ENCODE measurements around the gene NTSR1. TPM values are rescaled to one million over a fixed set of nuclear protein-coding genes. Genes with fewer than 3 reads are reported as not detected.

Gene NTSR1
- total RNA-seq, 1 donor from 2014 or later = 0.08 TPM

DNA sequence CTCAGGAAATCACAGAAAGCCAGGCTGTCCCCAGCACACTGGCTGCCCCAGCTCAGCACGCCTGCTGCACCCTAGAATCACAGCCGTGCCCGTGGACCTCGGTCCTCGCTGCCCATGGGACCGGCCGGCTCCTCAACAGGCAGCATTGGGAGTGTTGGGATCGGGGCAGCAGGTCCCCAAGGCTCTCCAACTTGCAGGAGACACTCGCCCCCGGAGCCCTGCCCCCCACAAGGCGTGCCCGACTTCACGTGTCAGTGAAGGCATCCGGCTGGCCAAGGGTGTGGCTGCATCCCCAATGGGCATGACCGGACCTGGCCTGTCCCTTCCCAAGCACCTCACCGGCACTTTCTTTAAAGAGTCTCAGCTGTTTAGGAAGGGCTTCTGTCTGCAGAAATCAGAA is 3.0 kb upstream of the NTSR1 start:
- Histone ChIP-seq H3K36me3 (ENCODE audit: control insufficient read depth, insufficient read depth, low read length) (no peaks in the 10 kb centered on the region), H3K4me3 (ENCODE audit: low read depth, low read length) (no peak overlapping the region)
- no peak for DNase-seq (ENCODE audit: low read depth)

DNA sequence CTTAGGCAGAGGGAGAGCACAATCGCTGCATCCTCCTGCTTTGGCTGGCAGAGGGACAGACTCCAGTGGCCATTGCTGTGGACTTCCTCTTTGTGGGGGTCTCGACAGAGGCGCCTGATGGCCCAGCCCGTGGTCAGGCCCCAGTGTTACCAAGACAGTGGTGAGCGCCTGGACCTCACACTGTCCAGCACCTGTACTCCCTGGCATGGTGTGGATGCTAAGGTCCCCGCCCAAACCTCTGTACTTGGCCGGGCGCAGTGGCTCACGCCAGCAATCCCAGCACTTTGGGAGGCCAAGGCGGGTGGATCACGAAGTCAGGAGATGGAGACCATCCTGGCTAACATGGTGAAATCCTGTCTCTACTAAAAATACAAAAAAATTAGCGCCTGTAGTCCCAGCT is 2.3 kb upstream of the NTSR1 start:
- Histone ChIP-seq H3K4me3 (ENCODE audit: low read depth, low read length) (no peak overlapping the region), H3K27me3 (ENCODE audit: control insufficient read depth, insufficient read depth, low read length) (peaks cover 55% of the 10 kb centered on the region), H3K36me3 (ENCODE audit: control insufficient read depth, insufficient read depth, low read length) (no peaks in the 10 kb centered on the region)
- no peak for DNase-seq (ENCODE audit: low read depth)
- TF ChIP-seq, protein P1, sequence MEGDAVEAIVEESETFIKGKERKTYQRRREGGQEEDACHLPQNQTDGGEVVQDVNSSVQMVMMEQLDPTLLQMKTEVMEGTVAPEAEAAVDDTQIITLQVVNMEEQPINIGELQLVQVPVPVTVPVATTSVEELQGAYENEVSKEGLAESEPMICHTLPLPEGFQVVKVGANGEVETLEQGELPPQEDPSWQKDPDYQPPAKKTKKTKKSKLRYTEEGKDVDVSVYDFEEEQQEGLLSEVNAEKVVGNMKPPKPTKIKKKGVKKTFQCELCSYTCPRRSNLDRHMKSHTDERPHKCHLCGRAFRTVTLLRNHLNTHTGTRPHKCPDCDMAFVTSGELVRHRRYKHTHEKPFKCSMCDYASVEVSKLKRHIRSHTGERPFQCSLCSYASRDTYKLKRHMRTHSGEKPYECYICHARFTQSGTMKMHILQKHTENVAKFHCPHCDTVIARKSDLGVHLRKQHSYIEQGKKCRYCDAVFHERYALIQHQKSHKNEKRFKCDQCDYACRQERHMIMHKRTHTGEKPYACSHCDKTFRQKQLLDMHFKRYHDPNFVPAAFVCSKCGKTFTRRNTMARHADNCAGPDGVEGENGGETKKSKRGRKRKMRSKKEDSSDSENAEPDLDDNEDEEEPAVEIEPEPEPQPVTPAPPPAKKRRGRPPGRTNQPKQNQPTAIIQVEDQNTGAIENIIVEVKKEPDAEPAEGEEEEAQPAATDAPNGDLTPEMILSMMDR (IDR thresholded peaks at IDR 0.05; ENCODE audit: insufficient read depth, low read length, poor library complexity, severe bottlenecking) = no peak

More for the DNA sequence above, 3.0 kb upstream of the NTSR1 start:
- TF ChIP-seq, protein P1 (IDR thresholded peaks at IDR 0.05; ENCODE audit: insufficient read depth, low read length, poor library complexity, severe bottlenecking) = no peak
- peaks cover 51% of the 10 kb centered on the region for H3K27me3 ChIP-seq (ENCODE audit: control insufficient read depth, insufficient read depth, low read length)

DNA sequence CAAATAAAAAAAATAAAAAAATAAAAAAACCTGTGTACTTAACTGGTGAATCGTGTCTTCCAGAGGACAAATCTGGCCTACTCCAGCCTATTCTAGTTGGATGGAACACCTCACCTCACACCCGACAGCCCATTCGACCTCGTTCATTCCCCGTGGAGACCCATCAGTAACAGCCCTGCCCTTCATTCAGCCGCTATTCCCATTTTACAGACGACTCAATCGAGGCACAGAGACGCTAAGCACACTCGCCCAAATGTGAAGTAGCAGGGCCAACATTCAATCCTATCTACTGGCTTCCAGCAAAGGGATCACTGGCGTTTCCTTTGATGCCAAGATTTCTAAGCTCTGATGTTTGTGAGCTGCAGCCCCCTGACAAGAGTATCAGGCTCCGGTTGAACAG is 1.8 kb upstream of the NTSR1 start:
- Histone ChIP-seq H3K27me3 (ENCODE audit: control insufficient read depth, insufficient read depth, low read length) (peaks cover 54% of the 10 kb centered on the region), H3K4me3 (ENCODE audit: low read depth, low read length) (no peak overlapping the region), H3K36me3 (ENCODE audit: control insufficient read depth, insufficient read depth, low read length) (no peaks in the 10 kb centered on the region)
- no peak for DNase-seq (ENCODE audit: low read depth)
- TF ChIP-seq, protein P1 (IDR thresholded peaks at IDR 0.05; ENCODE audit: insufficient read depth, low read length, poor library complexity, severe bottlenecking) = no peak

DNA sequence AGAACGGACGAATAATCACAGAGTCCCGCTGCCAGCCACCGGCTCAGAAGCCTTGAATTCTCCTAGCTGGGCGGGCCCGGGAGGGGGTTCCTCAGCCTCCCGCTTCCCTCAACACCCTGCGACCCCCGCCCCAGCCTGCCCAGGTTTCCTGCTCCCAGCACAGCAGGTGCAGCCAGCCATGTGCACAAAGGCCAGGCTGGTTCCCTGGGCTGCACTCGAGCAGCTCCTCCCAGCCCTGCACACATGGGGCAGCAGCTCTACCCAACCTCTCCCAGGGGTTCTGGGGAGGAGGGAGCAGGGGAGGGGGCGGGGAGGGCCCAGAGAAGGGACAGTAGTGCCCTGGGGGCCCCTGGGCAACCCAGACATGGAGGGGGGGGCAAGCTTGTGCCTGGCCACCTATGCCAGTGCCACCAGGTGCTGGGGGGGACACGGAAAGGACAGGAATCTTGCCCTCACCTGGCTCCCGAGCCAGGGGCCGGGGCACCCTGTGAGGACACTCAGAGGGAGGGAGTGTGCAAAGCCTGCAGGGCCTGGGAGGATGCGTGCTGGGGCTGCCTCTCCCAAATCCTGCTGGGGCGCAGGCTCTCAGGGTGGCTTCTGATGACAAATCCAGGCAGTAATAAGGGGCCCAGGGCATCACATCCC is 1.2 kb upstream of the NTSR1 start:
- DNase-seq (ENCODE audit: low read depth) = no peak
- Histone ChIP-seq H3K36me3 (ENCODE audit: control insufficient read depth, insufficient read depth, low read length) (no peaks in the 10 kb centered on the region), H3K4me3 (ENCODE audit: low read depth, low read length) (no peak overlapping the region), H3K27me3 (ENCODE audit: control insufficient read depth, insufficient read depth, low read length) (peaks cover 50% of the 10 kb centered on the region)
- TF ChIP-seq, protein P1 (IDR thresholded peaks at IDR 0.05; ENCODE audit: insufficient read depth, low read length, poor library complexity, severe bottlenecking) = no peak

DNA sequence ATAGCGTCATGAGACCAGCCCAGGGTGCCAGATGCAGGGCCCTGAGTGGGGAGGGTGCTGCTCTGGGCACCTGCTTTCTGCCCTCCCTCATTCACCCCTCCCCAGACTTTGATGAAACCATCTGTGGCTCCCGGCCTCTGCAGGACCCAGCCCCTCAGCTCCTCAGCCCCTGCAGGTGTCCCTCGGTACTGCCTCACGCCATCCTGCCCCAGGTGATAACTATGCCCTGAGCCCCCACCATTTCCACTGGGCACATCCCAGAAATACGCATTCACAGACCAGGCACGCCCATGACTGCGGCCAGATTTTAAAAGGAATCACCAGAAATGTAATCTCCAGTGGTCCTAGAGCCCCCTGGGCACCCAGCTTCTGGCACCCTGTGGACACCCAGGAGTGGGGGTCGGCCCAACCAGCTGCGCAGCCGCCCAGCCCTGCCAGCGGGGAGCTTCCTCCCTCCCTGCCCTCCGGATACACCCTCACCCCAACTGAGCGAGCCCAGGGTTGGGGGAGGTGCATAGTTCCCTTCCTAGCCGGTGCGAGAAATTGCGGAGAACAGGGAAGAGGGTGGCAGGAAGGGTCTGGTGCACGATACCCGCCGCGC is 615 bp upstream of the NTSR1 start:
- DNase-seq (ENCODE audit: low read depth) = no peak
- Histone ChIP-seq H3K4me3 (ENCODE audit: low read depth, low read length) (no peak overlapping the region), H3K36me3 (ENCODE audit: control insufficient read depth, insufficient read depth, low read length) (no peaks in the 10 kb centered on the region), H3K27me3 (ENCODE audit: control insufficient read depth, insufficient read depth, low read length) (peaks cover 50% of the 10 kb centered on the region)
- TF ChIP-seq, protein P1 (IDR thresholded peaks at IDR 0.05; ENCODE audit: insufficient read depth, low read length, poor library complexity, severe bottlenecking) = peak; percentile 37

DNA sequence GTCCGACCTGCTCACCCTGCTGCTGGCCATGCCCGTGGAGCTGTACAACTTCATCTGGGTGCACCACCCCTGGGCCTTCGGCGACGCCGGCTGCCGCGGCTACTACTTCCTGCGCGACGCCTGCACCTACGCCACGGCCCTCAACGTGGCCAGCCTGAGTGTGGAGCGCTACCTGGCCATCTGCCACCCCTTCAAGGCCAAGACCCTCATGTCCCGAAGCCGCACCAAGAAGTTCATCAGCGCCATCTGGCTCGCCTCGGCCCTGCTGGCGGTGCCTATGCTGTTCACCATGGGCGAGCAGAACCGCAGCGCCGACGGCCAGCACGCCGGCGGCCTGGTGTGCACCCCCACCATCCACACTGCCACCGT is 885 bp downstream of the NTSR1 start:
- no peak overlapping the region for H3K4me3 ChIP-seq (ENCODE audit: low read depth, low read length)
- no peaks in the 10 kb centered on the region for H3K36me3 ChIP-seq (ENCODE audit: control insufficient read depth, insufficient read depth, low read length)
- TF ChIP-seq, protein P1 (IDR thresholded peaks at IDR 0.05; ENCODE audit: insufficient read depth, low read length, poor library complexity, severe bottlenecking) = no peak
- H3K27me3 ChIP-seq (ENCODE audit: control insufficient read depth, insufficient read depth, low read length) = peaks cover 50% of the 10 kb centered on the region
- DNase-seq (ENCODE audit: low read depth) = no peak

Measured in kidney epithelial cell (primary cell).